IMR-90 (cell line): Measurements from ENCODE around the gene CUX1. TPM values are rescaled to one million over a fixed set of nuclear protein-coding genes. Genes with fewer than 3 reads are reported as not detected.

Experiments
- ATAC-seq: fragments of 200-7000 bp; cut with Tn5 transposase; 2 replicates; pipeline ENCODE4 v1.9.1; 2020; ENCODE audit warnings: low read depth, mild to moderate bottlenecking, moderate library complexity
- BruUV-seq: library from RNA; stranded (reverse); fragments of 400-500 nt; replicated peaks from 2 replicates; lab custom pipeline; 2021; lab: Mats Ljungman, UMichigan
- CTCF ChIA-PET: fragments of 300-600 bp; formaldehyde crosslinking; extraction: SDS; loops from one replicate; lab custom pipeline; 2021; ENCODE audit warnings: antibody characterized with exemption; lab: Yijun Ruan, JAX
- POLR2A ChIA-PET: fragments of 300-600 bp; sonication (Branson Sonifier 250); formaldehyde crosslinking; loops from one replicate; lab custom pipeline; 2022; ENCODE audit warnings: antibody characterized with exemption; ENCODE audit not compliant: unreplicated experiment; lab: Charles Lee
- DNase-seq: peaks from one replicate; pipeline ENCODE4 v3.0.0; 2013
- H2AFZ ChIP-seq: replicated peaks from 2 replicates; pipeline ENCODE3; 2013; ENCODE audit warnings: low read length, mild to moderate bottlenecking; ENCODE audit not compliant: poor library complexity
- H2AK5ac ChIP-seq: 2 replicates; pipeline ENCODE4 v1.6.1; 2013; ENCODE audit warnings: low read depth, low read length, inconsistent platforms
- H2AK9ac ChIP-seq: replicated peaks from 2 replicates; pipeline ENCODE3; 2013; ENCODE audit warnings: mild to moderate bottlenecking, low read depth, low read length, moderate library complexity; ENCODE audit not compliant: poor library complexity
- H2BK120ac ChIP-seq: 2 replicates; pipeline ENCODE4 v1.6.1; 2013; ENCODE audit warnings: low read depth, low read length, inconsistent platforms
- H2BK15ac ChIP-seq: 3 replicates; pipeline ENCODE4 v1.6.1; 2013; ENCODE audit warnings: low read depth, low read length, inconsistent platforms
- H2BK20ac ChIP-seq: 2 replicates; pipeline ENCODE4 v1.6.1; 2013; ENCODE audit warnings: low read depth, mild to moderate bottlenecking, inconsistent platforms, low read length, moderate library complexity
- H2BK5ac ChIP-seq: 2 replicates; pipeline ENCODE4 v1.6.1; 2013; ENCODE audit warnings: mild to moderate bottlenecking, low read depth, low read length, inconsistent platforms; ENCODE audit not compliant: poor library complexity, severe bottlenecking
- H3K14ac ChIP-seq: replicated peaks from 2 replicates; pipeline ENCODE4 v1.6.1; 2013; ENCODE audit warnings: low read depth, low read length, inconsistent platforms
- H3K18ac ChIP-seq: 2 replicates; pipeline ENCODE4 v1.6.1; 2013; ENCODE audit warnings: low read depth, low read length, control low read depth
- H3K23ac ChIP-seq: 2 replicates; pipeline ENCODE4 v1.6.1; 2013; ENCODE audit warnings: low read depth, low read length, inconsistent platforms
- H3K27ac ChIP-seq: 2 replicates; pipeline ENCODE4 v1.5.1; 2013; ENCODE audit warnings: mild to moderate bottlenecking, control low read depth, low read length; ENCODE audit not compliant: insufficient read depth
- H3K27me3 ChIP-seq: 2 replicates; pipeline ENCODE4 v1.6.1; 2013; ENCODE audit warnings: low read length; ENCODE audit not compliant: control insufficient read depth, insufficient read depth
- H3K36me3 ChIP-seq: 2 replicates; pipeline ENCODE4 v1.6.1; 2013; ENCODE audit warnings: low read length, mixed read lengths; ENCODE audit not compliant: control insufficient read depth, insufficient read depth
- H3K4ac ChIP-seq: 2 replicates; pipeline ENCODE4 v1.6.1; 2013; ENCODE audit warnings: low read depth, low read length, inconsistent platforms
- H3K4me1 ChIP-seq: 2 replicates; pipeline ENCODE4 v1.6.1; 2013; ENCODE audit warnings: low read length, mixed read lengths; ENCODE audit not compliant: control insufficient read depth, insufficient read depth
- H3K4me2 ChIP-seq: 2 replicates; pipeline ENCODE4 v1.6.1; 2013; ENCODE audit warnings: low read depth, mild to moderate bottlenecking, control low read depth, low read length, moderate library complexity
- H3K4me3 ChIP-seq: 2 replicates; pipeline ENCODE4 v1.5.1; 2013; ENCODE audit warnings: low read depth, mild to moderate bottlenecking, control low read depth, low read length, moderate library complexity; ENCODE audit not compliant: insufficient read depth
- H3K56ac ChIP-seq: 2 replicates; pipeline ENCODE4 v1.6.1; 2013; ENCODE audit warnings: low read length, inconsistent platforms; ENCODE audit not compliant: insufficient read depth; ENCODE audit errors: extremely low read depth
- H3K79me1 ChIP-seq, 2 experiments: 2 replicates each; pipeline ENCODE4 v1.6.1; 2013; ENCODE audit warnings: low read length in 2 of 2, inconsistent platforms in 1 of 2, low read depth in 1 of 2
- H3K9ac ChIP-seq: 2 replicates; pipeline ENCODE4 v1.6.1; 2013; ENCODE audit warnings: low read depth, low read length, control low read depth
- H3K9me1 ChIP-seq: 2 replicates; pipeline ENCODE4 v1.6.1; 2013; ENCODE audit warnings: low read length, inconsistent platforms; ENCODE audit not compliant: insufficient read depth
- H3K9me3 ChIP-seq: 2 replicates; pipeline ENCODE4 v1.6.1; 2013; ENCODE audit warnings: low read length; ENCODE audit not compliant: control insufficient read depth, insufficient read depth
- H4K20me1 ChIP-seq: 2 replicates; pipeline ENCODE4 v1.6.1; 2013; ENCODE audit warnings: low read length, inconsistent platforms; ENCODE audit not compliant: insufficient read depth
- H4K5ac ChIP-seq: 2 replicates; pipeline ENCODE4 v1.6.1; 2013; ENCODE audit warnings: mild to moderate bottlenecking, low read depth, low read length, control low read depth
- H4K8ac ChIP-seq, 2 experiments: 2 replicates each; pipeline ENCODE4 v1.6.1; 2013; ENCODE audit warnings: low read depth in 2 of 2, low read length in 2 of 2, control low read depth in 1 of 2, inconsistent platforms in 1 of 2
- H4K91ac ChIP-seq: 2 replicates; pipeline ENCODE4 v1.6.1; 2013; ENCODE audit warnings: low read depth, low read length, inconsistent platforms; ENCODE audit not compliant: insufficient read depth
- BHLHE40 ChIP-seq: fragments of 150-350 bp; IDR thresholded peaks from 2 replicates; pipeline ENCODE4 v1.6.1; 2016; ENCODE audit warnings: mild to moderate bottlenecking, low read depth, low read length
- CHD1 ChIP-seq: IDR thresholded peaks from 2 replicates; pipeline ENCODE4 v1.6.1; 2012; ENCODE audit warnings: low read depth, low read length, improper control_type of control experiment
- FOS ChIP-seq: fragments of 150-350 bp; IDR thresholded peaks from 2 replicates; pipeline ENCODE4 v1.6.1; 2016; ENCODE audit warnings: low read depth, low read length
- MAFK ChIP-seq: IDR thresholded peaks from 2 replicates; pipeline ENCODE4 v1.6.1; 2012; ENCODE audit warnings: low read depth, low read length, improper control_type of control experiment
- MXI1 ChIP-seq: IDR thresholded peaks from 2 replicates; pipeline ENCODE4 v1.6.1; 2012; ENCODE audit warnings: low read depth, mild to moderate bottlenecking, low read length, moderate library complexity, borderline replicate concordance
- NFE2L2 ChIP-seq: fragments of 150-350 bp; IDR thresholded peaks from 2 replicates; pipeline ENCODE4 v1.6.1; 2016; ENCODE audit warnings: low read depth, mild to moderate bottlenecking, low read length
- POLR2A ChIP-seq: IDR thresholded peaks from 2 replicates; pipeline ENCODE4 v1.6.1; 2012; ENCODE audit warnings: mild to moderate bottlenecking, low read depth, low read length
- RAD21 ChIP-seq: IDR thresholded peaks from 2 replicates; pipeline ENCODE4 v1.6.1; 2012; ENCODE audit warnings: low read length, improper control_type of control experiment
- RFX5 ChIP-seq: IDR thresholded peaks from 2 replicates; pipeline ENCODE4 v1.8.0; 2012; ENCODE audit warnings: low read depth, mild to moderate bottlenecking, low read length, moderate library complexity
- SMC3 ChIP-seq: fragments of 150-350 bp; IDR thresholded peaks from 2 replicates; pipeline ENCODE4 v1.6.1; 2016; ENCODE audit warnings: low read depth, mild to moderate bottlenecking, antibody characterized with exemption, low read length, moderate library complexity
- WGBS, 2 experiments: methylation state at CpG; one replicate each; pipeline versions ENCODE4 v1.1.5 to v1.1.7; 2013; ENCODE audit warnings: missing lambda C conversion rate in 2 of 2; ENCODE audit not compliant: insufficient read length in 1 of 2; ENCODE audit errors: extremely low coverage in 2 of 2; 5-methylcytosine and 5-hydroxymethylcytosine counted together
- dilution Hi-C: fragments of 300-500 bp; cut with HindIII; formaldehyde crosslinking; loops from one replicate; pipeline ENCODE4 v1.14.3; 2018; ENCODE audit warnings: low sequenced_read_pairs; ENCODE audit not compliant: unreplicated experiment
- in situ Hi-C: fragments of 300-500 bp; cut with MboI; formaldehyde crosslinking; loops from 3 replicates; pipeline ENCODE4 v1.14.3; 2019; ENCODE audit warnings: low sequenced_read_pairs, inconsistent platforms, mixed read lengths
- intact Hi-C: fragments of 100-400 bp; cut with micrococcal nuclease; formaldehyde crosslinking; loops from 2 replicates; pipeline ENCODE4 v1.10.0; 2022
- polyA plus RNA-seq, 3 experiments: library from polyadenylated mRNA; depleted of rRNA; stranded (reverse); fragments of >200 nt; gene quantifications; 2 replicates each; pipeline ENCODE4 v1.2.3, GENCODE V29; 2012; ENCODE audit warnings: low replicate concordance in 1 of 3
- total RNA-seq: library from RNA; depleted of rRNA; stranded (reverse); fragments of >200 nt; gene quantifications from 2 replicates; pipeline ENCODE4 v1.2.3, GENCODE V29; 2012
- TF ChIP-seq, protein P1 (sequence below): fragments of 150-350 bp; IDR thresholded peaks from 2 replicates; pipeline ENCODE4 v1.6.1; 2017; ENCODE audit warnings: mild to moderate bottlenecking, antibody characterized with exemption, low read length, low read depth
- TF ChIP-seq, protein P2 (sequence below): fragments of 150-350 bp; IDR thresholded peaks from 2 replicates; pipeline ENCODE4 v1.6.1; 2016; ENCODE audit warnings: low read depth, mild to moderate bottlenecking, low read length, moderate library complexity, borderline replicate concordance
- TF ChIP-seq, protein P3 (sequence below): conservative IDR thresholded peaks from 2 replicates; pipeline ENCODE4 v1.5.1; 2012; ENCODE audit warnings: mild to moderate bottlenecking, low read depth, low read length, improper control_type of control experiment

CUX1 gene
- total and polyA plus RNA-seq, 2 of the 4 experiments (the other 2 are of a cell fraction) = 19.7 to 46.4 TPM

DNA sequence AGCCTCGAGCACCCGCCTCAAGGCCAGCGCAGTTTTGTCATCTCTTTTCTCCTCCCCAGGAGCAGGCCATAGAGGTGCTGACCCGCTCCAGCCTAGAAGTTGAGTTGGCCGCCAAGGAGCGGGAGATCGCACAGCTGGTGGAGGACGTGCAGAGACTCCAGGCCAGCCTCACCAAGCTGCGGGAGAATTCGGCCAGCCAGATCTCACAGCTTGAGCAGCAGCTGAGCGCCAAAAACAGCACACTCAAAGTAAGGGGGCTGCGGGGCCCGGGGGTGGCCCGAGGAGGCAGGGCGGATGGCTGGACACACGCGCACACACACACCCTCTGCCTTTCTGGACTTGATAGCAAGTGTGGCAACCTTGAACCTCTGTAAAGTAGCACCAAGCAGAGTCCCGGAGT is 361.0 kb downstream of the CUX1 start:
- Histone ChIP-seq H3K79me1 (no peaks in the 10 kb centered on the region; a peak in 1 of 4 replicates), H3K23ac (no peak overlapping the region), H3K27ac (no peak overlapping the region), H3K56ac (no peak overlapping the region), H3K4me1 (no peaks in the 10 kb centered on the region), H4K20me1 (no peaks in the 10 kb centered on the region), H3K4ac (no peak overlapping the region), H2BK15ac (no peak overlapping the region), H3K27me3 (no peaks in the 10 kb centered on the region), H3K14ac (no peak overlapping the region), H2AFZ (no peak overlapping the region), H3K9ac (no peak overlapping the region), H4K8ac (no peak overlapping the region), H3K18ac (no peak overlapping the region), H2BK5ac (no peak overlapping the region), H4K5ac (no peak overlapping the region), H3K9me3 (no peaks in the 10 kb centered on the region), H2AK5ac (no peak overlapping the region), H4K91ac (no peak overlapping the region), H3K9me1 (no peaks in the 10 kb centered on the region), H3K36me3 (peaks cover 43% of the 10 kb centered on the region), H2AK9ac (no peak overlapping the region), H2BK20ac (no peak overlapping the region), H3K4me3 (no peak overlapping the region), H2BK120ac (no peak overlapping the region), H3K4me2 (no peak overlapping the region)
- ATAC-seq (no peak), DNase-seq (no peak)
- intact Hi-C loops = no loop called here
- POLR2A ChIA-PET = no interaction called here
- 87% methylated on average over 11 of the region's 18 CpGs; no CpG with 5 or more reads in 1 of the 2 experiments for WGBS, 2 experiments
- dilution Hi-C loops = no loop called here
- TF ChIP-seq MXI1 (no peak), SMC3 (no peak), FOS (no peak), POLR2A (no peak), RFX5 (no peak), CHD1 (no peak), NFE2L2 (no peak), BHLHE40 (no peak), MAFK (no peak), RAD21 (no peak)
- TF ChIP-seq, protein P1, sequence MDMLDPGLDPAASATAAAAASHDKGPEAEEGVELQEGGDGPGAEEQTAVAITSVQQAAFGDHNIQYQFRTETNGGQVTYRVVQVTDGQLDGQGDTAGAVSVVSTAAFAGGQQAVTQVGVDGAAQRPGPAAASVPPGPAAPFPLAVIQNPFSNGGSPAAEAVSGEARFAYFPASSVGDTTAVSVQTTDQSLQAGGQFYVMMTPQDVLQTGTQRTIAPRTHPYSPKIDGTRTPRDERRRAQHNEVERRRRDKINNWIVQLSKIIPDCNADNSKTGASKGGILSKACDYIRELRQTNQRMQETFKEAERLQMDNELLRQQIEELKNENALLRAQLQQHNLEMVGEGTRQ = no peak
- TF ChIP-seq, protein P2, sequence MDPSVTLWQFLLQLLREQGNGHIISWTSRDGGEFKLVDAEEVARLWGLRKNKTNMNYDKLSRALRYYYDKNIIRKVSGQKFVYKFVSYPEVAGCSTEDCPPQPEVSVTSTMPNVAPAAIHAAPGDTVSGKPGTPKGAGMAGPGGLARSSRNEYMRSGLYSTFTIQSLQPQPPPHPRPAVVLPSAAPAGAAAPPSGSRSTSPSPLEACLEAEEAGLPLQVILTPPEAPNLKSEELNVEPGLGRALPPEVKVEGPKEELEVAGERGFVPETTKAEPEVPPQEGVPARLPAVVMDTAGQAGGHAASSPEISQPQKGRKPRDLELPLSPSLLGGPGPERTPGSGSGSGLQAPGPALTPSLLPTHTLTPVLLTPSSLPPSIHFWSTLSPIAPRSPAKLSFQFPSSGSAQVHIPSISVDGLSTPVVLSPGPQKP = no peak
- TF ChIP-seq, protein P3, sequence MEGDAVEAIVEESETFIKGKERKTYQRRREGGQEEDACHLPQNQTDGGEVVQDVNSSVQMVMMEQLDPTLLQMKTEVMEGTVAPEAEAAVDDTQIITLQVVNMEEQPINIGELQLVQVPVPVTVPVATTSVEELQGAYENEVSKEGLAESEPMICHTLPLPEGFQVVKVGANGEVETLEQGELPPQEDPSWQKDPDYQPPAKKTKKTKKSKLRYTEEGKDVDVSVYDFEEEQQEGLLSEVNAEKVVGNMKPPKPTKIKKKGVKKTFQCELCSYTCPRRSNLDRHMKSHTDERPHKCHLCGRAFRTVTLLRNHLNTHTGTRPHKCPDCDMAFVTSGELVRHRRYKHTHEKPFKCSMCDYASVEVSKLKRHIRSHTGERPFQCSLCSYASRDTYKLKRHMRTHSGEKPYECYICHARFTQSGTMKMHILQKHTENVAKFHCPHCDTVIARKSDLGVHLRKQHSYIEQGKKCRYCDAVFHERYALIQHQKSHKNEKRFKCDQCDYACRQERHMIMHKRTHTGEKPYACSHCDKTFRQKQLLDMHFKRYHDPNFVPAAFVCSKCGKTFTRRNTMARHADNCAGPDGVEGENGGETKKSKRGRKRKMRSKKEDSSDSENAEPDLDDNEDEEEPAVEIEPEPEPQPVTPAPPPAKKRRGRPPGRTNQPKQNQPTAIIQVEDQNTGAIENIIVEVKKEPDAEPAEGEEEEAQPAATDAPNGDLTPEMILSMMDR = no peak
- BruUV-seq = no TSS peak
- in situ Hi-C loops = no loop called here
- CTCF ChIA-PET = no interaction called here
